ENCODE data around the gene PRRG2. TPM values are rescaled to one million over a fixed set of nuclear protein-coding genes. Genes with fewer than 3 reads are reported as not detected.

PRRG2 gene
- total and polyA plus RNA-seq, 2 of the 13 experiments (the other 11 are each of a cell fraction or from before 2014, with no cell fraction given), result 0.66 to 0.82 TPM

- no peak for TF ChIP-seq ZNF740 (CRISPR knock-in tag; IDR thresholded peaks at IDR 0.05)
- TF ChIP-seq ZNF607 (CRISPR knock-in tag; IDR thresholded peaks at IDR 0.05; ENCODE audit: borderline replicate concordance), result peak; percentile 83; the same call in 1 of the 2 replicates
- TF ChIP-seq ZNF564 (CRISPR knock-in tag; IDR thresholded peaks at IDR 0.05), result no peak
- TF ChIP-seq ZNF354B (CRISPR knock-in tag; IDR thresholded peaks at IDR 0.05), result no peak
- TF ChIP-seq ZNF20 (CRISPR knock-in tag; IDR thresholded peaks at IDR 0.05), result no peak
- no peak for TF ChIP-seq MYNN (CRISPR knock-in tag; IDR thresholded peaks at IDR 0.05; ENCODE audit: low read depth)
- TF ChIP-seq ZNF724P (CRISPR knock-in tag; IDR thresholded peaks at IDR 0.05; ENCODE audit: borderline replicate concordance), result no peak
- peak; percentile 48; the same call in 1 of the 2 replicates for TF ChIP-seq HOXA5 (CRISPR knock-in tag; IDR thresholded peaks at IDR 0.05)
- TF ChIP-seq PHF8 (CRISPR knock-in tag; IDR thresholded peaks at IDR 0.05), result peak; percentile 55
- no peak; the same call in 1 of the 2 replicates for TF ChIP-seq ATF7-NPFF (CRISPR knock-in tag; IDR thresholded peaks at IDR 0.05; ENCODE audit: low read depth)
- TF ChIP-seq KLF9 (CRISPR knock-in tag; IDR thresholded peaks at IDR 0.05; ENCODE audit: low read depth), result no peak
- no peak for TF ChIP-seq SNAI1 (CRISPR knock-in tag; IDR thresholded peaks at IDR 0.05; ENCODE audit: borderline replicate concordance)
- no peak for TF ChIP-seq ZNF576 (CRISPR knock-in tag; IDR thresholded peaks at IDR 0.05)
- TF ChIP-seq ZNF569 (CRISPR knock-in tag; IDR thresholded peaks at IDR 0.05; ENCODE audit: borderline replicate concordance), result no peak
- TF ChIP-seq IRX3 (CRISPR knock-in tag; IDR thresholded peaks at IDR 0.05; ENCODE audit: borderline replicate concordance, low read depth), result no peak
- TF ChIP-seq PRDM4 (CRISPR knock-in tag; IDR thresholded peaks at IDR 0.05; ENCODE audit: borderline replicate concordance), result no peak
- no peak for TF ChIP-seq E2F5 (CRISPR knock-in tag; conservative IDR thresholded peaks at IDR 0.05)
- no peak for TF ChIP-seq GTF3A (CRISPR knock-in tag; conservative IDR thresholded peaks at IDR 0.05)
- no peak for TF ChIP-seq SIX1 (CRISPR knock-in tag; IDR thresholded peaks at IDR 0.05; ENCODE audit: borderline replicate concordance)
- TF ChIP-seq ZNF432 (CRISPR knock-in tag; IDR thresholded peaks at IDR 0.05; ENCODE audit: borderline replicate concordance), result no peak
- no peak for TF ChIP-seq MTF1 (CRISPR knock-in tag; IDR thresholded peaks at IDR 0.05)
- TF ChIP-seq FOXC1 (CRISPR knock-in tag; IDR thresholded peaks at IDR 0.05; ENCODE audit: borderline replicate concordance), result no peak
- no peak for TF ChIP-seq FOXK2 (IDR thresholded peaks at IDR 0.05)
- no peak for TF ChIP-seq ZBTB8A (CRISPR knock-in tag; IDR thresholded peaks at IDR 0.05; ENCODE audit: borderline replicate concordance, low read depth)
- no peak for TF ChIP-seq HOXD1 (CRISPR knock-in tag; IDR thresholded peaks at IDR 0.05)
- peak; percentile 91 for TF ChIP-seq ZNF639 (CRISPR knock-in tag; conservative IDR thresholded peaks at IDR 0.05)
Measured at GRCh38 chr19:49640113-49640898, 59.2 kb downstream of the PRRG2 start, which contains the start of gene RRAS (continued).

Measured in HepG2 (cell line).